Body of pancreas (tissue), 4 donors: Measurements from ENCODE around the gene DLG1. TPM values are rescaled to one million over a fixed set of nuclear protein-coding genes. Genes with fewer than 3 reads are reported as not detected.
A peak's percentile ranks its signal among the peaks of the same experiment; 100 is the strongest.

Source experiments
- ATAC-seq: fragments of 150-250 bp; one replicate; pipeline ENCODE4 v1.9.1; 2016
- DNase-seq, 4 donors: peaks; one replicate each; pipeline ENCODE4 v3.0.0-alpha.2; 2019
- H3K27ac ChIP-seq, 4 donors: fragments of 200-600 bp; sonication (generic); 1 replicate in 3 of 4; 2 replicates in 1 of 4; pipeline versions ENCODE4 v1.5.1 to v1.6.1; 2016 to 2019; ENCODE audit warnings: mild to moderate bottlenecking in 1 of 4, mixed read lengths in 1 of 4, moderate library complexity in 1 of 4
- H3K27me3 ChIP-seq, 2 donors: fragments of 200-600 bp; sonication (generic); one replicate each; pipeline ENCODE4 v1.6.0; 2016; ENCODE audit warnings: mild to moderate bottlenecking in 1 of 2
- H3K36me3 ChIP-seq, 2 donors: fragments of 200-600 bp; sonication (generic); replicated peaks in 1 of 2; 2 replicates each; pipeline ENCODE4 v1.5.1; 2016; ENCODE audit warnings: low read depth in 2 of 2; ENCODE audit not compliant: insufficient read depth in 1 of 2
- H3K4me1 ChIP-seq: fragments of 200-600 bp; sonication (generic); one replicate; pipeline ENCODE4 v1.6.0; 2016
- H3K4me3 ChIP-seq, 2 donors: fragments of 200-600 bp; sonication (generic); 1 replicate in 1 of 2; 2 replicates in 1 of 2; pipeline ENCODE4 v1.5.1; 2016 to 2019
- H3K9me3 ChIP-seq, 3 donors: fragments of 200-600 bp; sonication (generic); 1 replicate in 2 of 3; 2 replicates in 1 of 3; pipeline ENCODE4 v1.5.1; 2016
- CTCF ChIP-seq, 7 experiments: fragments of 450-650 bp in 4 of 7; fragments of 200-600 bp in 3 of 7; sonication (generic) in 3 of 7; IDR thresholded peaks; one replicate each; pipeline ENCODE4 v1.5.1; 2016 to 2019; ENCODE audit warnings: antibody characterized with exemption in 7 of 7
- POLR2A ChIP-seq, 3 donors: fragments of 450-650 bp; IDR thresholded peaks; one replicate each; pipeline ENCODE4 v1.6.1; 2016; ENCODE audit warnings: antibody characterized with exemption in 3 of 3, mild to moderate bottlenecking in 2 of 3
- WGBS, 2 donors: methylation state at CpG; one replicate each; pipeline ENCODE4 v1.1.5; 2017; 5-methylcytosine and 5-hydroxymethylcytosine counted together
- intact Hi-C: fragments of 100-400 bp; cut with DNase I; formaldehyde crosslinking; loops from one replicate; pipeline ENCODE4 v1.15.1; 2023
- total RNA-seq, 2 donors: library from RNA; depleted of rRNA; stranded (reverse); fragments of >200 nt; gene quantifications; one replicate each; pipeline ENCODE4 v1.1.0, GENCODE V29; 2016

DLG1 gene
- total RNA-seq, 2 donors from 2014 or later, result 45.8 to 48.8 TPM

- no peaks in the 10 kb centered on the region for H3K9me3 ChIP-seq
- peak in 1 of 4 donors; percentile 5 for DNase-seq
- intact Hi-C loops, result no loop called here
- no peaks in the 10 kb centered on the region for H3K27me3 ChIP-seq
- peaks cover 17% of the 10 kb centered on the region for H3K4me1 ChIP-seq
- WGBS, 2 donors, result 96 to 97% methylated on average over 17 to 20 of the region's 20 CpGs
- no peak for TF ChIP-seq CTCF (IDR thresholded peaks at IDR 0.05)
- TF ChIP-seq POLR2A (IDR thresholded peaks at IDR 0.05), result no peak
- no peak overlapping the region for H3K27ac ChIP-seq
- no peak for ATAC-seq
- H3K36me3 ChIP-seq, result no peaks in the 10 kb centered on the region
- no peak overlapping the region for H3K4me3 ChIP-seq
Measured at GRCh38 chr3:197001106-197001971, 297.1 kb downstream of the DLG1 start.

- no peak overlapping the region for H3K27ac ChIP-seq
- DNase-seq (peak in 1 of 4 donors; percentile 4), ATAC-seq (no peak)
- intact Hi-C loops, result no loop called here
- H3K4me3 ChIP-seq, result no peak overlapping the region
- TF ChIP-seq POLR2A (IDR thresholded peaks at IDR 0.05), result no peak
- TF ChIP-seq CTCF (IDR thresholded peaks at IDR 0.05), result no peak
- no peaks in the 10 kb centered on the region for H3K9me3 ChIP-seq
- peaks cover 17% of the 10 kb centered on the region for H3K4me1 ChIP-seq
- H3K27me3 ChIP-seq, result no peaks in the 10 kb centered on the region
- 92 to 96% methylated on average over 5 of the region's 5 CpGs for WGBS, 2 donors
- no peaks in the 10 kb centered on the region for H3K36me3 ChIP-seq
Measured at GRCh38 chr3:197000211-197000610, 298.2 kb downstream of the DLG1 start.

- Histone ChIP-seq H3K27ac (no peak overlapping the region), H3K36me3 (no peaks in the 10 kb centered on the region)
- intact Hi-C loops, result no loop called here
Measured at GRCh38 chr3:196998966-196999760, 299.2 kb downstream of the DLG1 start.

GRCh38 chr3:196997311-196997710, 301.1 kb downstream of the DLG1 start:
- no peaks in the 10 kb centered on the region for H3K9me3 ChIP-seq
- ATAC-seq (no peak), DNase-seq (no peak)
- intact Hi-C loops, result no loop called here
- TF ChIP-seq CTCF (IDR thresholded peaks at IDR 0.05) (no peak), POLR2A (IDR thresholded peaks at IDR 0.05) (no peak)
- H3K27ac ChIP-seq, result no peak overlapping the region
- peaks cover 6% of the 10 kb centered on the region for H3K4me1 ChIP-seq
- no peaks in the 10 kb centered on the region for H3K36me3 ChIP-seq
- WGBS, 2 donors, result 91 to 93% methylated on average over 9 to 11 of the region's 15 CpGs
- H3K27me3 ChIP-seq, result no peaks in the 10 kb centered on the region
- H3K4me3 ChIP-seq, result no peak overlapping the region

More at GRCh38 chr3:196998966-196999760, 299.2 kb downstream of the DLG1 start:
- no peak for TF ChIP-seq CTCF (IDR thresholded peaks at IDR 0.05)
- TF ChIP-seq POLR2A (IDR thresholded peaks at IDR 0.05), result no peak
- DNase-seq (no peak), ATAC-seq (no peak)
- no peaks in the 10 kb centered on the region for H3K9me3 ChIP-seq
- H3K4me1 ChIP-seq, result peaks cover 14% of the 10 kb centered on the region
- H3K27me3 ChIP-seq, result no peaks in the 10 kb centered on the region
- H3K4me3 ChIP-seq, result no peak overlapping the region
- 87 to 90% methylated on average over 17 to 21 of the region's 21 CpGs for WGBS, 2 donors
